EH (cell line): ENCODE measurements around the gene SFXN2.

Experiments
- DNase-seq: peaks from one replicate; pipeline ENCODE4 v3.0.0-alpha.2; 2015; ENCODE audit warnings: low read depth

The SFXN2 gene

GRCh38 chr10:102776779-102777456 is 62.5 kb downstream of the SFXN2 start:
- peak; percentile 99 for DNase-seq

GRCh38 chr10:102777711-102778453 is 63.4 kb downstream of the SFXN2 start:
- DNase-seq: no peak

- DNase-seq: no peak
Measured at GRCh38 chr10:102778781-102779180, 64.3 kb downstream of the SFXN2 start.

GRCh38 chr10:102779680-102780526 is 65.5 kb downstream of the SFXN2 start:
- peak; percentile 25 for DNase-seq

- no peak for DNase-seq
Measured at GRCh38 chr10:102780527-102780808, 66.0 kb downstream of the SFXN2 start.

GRCh38 chr10:102781090-102781920 is 66.9 kb downstream of the SFXN2 start:
- peak; percentile 30 for DNase-seq

GRCh38 chr10:102781921-102782557 is 67.6 kb downstream of the SFXN2 start:
- peak; percentile 75 for DNase-seq

GRCh38 chr10:102782673-102783551 is 68.5 kb downstream of the SFXN2 start:
- peak; percentile 78 for DNase-seq

GRCh38 chr10:102783568-102783967 is 69.1 kb downstream of the SFXN2 start:
- DNase-seq: no peak

- peak; percentile 34 for DNase-seq
Measured at GRCh38 chr10:102785818-102786217, 71.4 kb downstream of the SFXN2 start.

GRCh38 chr10:102791754-102792395 is 77.4 kb downstream of the SFXN2 start:
- DNase-seq: peak; percentile 84
